ENCODE results near the gene TGFBI.

TGFBI gene

GRCh38 chr5:135986891-135987401, 41.8 kb upstream of the TGFBI start:
- H3K4me3 ChIP-seq (ENCODE audit: low read length): no peak overlapping the region
- no peak for TF ChIP-seq CTCF (conservative IDR thresholded peaks at IDR 0.05; ENCODE audit: low read depth, low read length)
- peak; percentile 52 for DNase-seq (ENCODE audit: low read depth)

DNA sequence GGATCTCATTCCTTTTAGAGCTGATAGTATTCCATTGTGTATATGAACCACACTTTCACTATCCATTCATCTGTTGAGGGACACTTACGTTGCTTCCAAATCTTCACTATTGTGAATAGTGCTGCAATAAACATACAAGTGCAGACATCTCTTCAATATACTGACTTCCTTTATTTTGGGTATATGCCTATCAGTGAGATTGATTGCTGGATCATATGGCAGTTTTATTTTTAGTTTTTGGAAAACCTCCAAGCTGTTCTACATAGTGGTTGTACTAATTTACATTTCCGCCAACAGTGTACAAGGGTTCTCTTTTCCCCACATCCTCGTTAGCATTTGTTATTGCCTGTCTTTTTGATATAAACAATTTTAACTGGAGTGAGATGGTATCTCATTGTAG, 40.2 kb upstream of the TGFBI start:
- no peak for TF ChIP-seq CTCF (conservative IDR thresholded peaks at IDR 0.05; ENCODE audit: low read depth, low read length)
- DNase-seq (ENCODE audit: low read depth): no peak
- no peak overlapping the region for H3K4me3 ChIP-seq (ENCODE audit: low read length)

GRCh38 chr5:135989686-135990085, 39.1 kb upstream of the TGFBI start:
- DNase-seq (ENCODE audit: low read depth): no peak
- no peak overlapping the region for H3K4me3 ChIP-seq (ENCODE audit: low read length)
- TF ChIP-seq CTCF (conservative IDR thresholded peaks at IDR 0.05; ENCODE audit: low read depth, low read length): no peak

DNA sequence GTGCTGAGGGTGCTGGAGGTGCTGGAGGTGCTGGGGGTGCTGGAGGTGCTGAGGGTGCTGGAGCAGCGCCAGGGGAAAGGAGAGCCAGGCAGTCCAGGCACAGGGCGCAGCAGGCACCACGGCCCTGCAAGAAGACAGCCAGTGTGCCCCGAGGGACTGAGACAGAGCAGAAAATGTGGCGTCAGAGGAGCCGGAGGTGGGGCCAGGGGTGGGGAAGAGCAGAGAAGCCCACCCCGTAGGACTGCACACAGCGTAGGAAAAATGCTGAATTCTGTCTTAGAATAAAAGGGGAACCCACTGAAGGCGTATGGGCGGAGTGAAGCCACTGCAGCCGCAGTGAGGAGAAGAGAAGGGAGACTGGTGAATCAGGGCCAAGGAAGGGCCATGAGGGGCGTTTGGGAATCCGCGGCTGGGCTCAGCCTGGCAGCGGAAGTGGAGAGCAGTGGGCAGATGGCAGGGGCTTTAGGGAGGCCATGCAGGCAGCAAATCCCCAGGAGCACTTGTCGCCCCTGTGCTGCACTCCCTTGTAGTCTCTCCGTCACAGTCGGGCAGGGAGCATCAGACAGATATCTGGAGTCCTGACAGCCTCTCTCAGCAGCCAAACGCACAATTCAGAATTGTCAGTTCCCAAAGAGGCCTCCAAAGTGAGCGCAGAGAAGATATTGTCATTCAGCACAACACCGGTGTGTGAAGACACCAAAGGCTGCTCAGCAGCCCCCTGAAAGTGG, 38.1 kb upstream of the TGFBI start:
- no peak for DNase-seq (ENCODE audit: low read depth)
- no peak for TF ChIP-seq CTCF (conservative IDR thresholded peaks at IDR 0.05; ENCODE audit: low read depth, low read length)
- H3K4me3 ChIP-seq (ENCODE audit: low read length): no peak overlapping the region

DNA sequence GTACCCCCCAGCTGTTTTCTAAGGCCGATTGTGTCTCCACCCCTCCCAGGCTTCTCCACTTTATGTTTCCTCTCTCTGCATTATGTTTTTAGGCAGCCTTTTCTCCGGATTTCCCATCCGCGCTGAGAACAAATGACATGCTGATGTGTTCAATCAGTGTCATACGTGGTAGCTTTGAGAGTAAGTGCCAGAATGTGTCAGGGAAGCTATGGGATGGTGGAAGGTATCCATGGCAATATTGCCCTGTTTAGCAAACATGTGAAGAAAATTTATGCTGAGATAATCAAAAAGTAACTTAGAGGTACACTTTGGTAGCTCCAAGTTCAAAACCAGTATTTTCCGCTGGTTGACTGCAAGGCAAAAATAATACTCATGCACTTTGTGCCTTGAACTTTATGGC, 37.4 kb upstream of the TGFBI start:
- DNase-seq (ENCODE audit: low read depth): no peak
- TF ChIP-seq CTCF (conservative IDR thresholded peaks at IDR 0.05; ENCODE audit: low read depth, low read length): no peak
- no peak overlapping the region for H3K4me3 ChIP-seq (ENCODE audit: low read length)

DNA sequence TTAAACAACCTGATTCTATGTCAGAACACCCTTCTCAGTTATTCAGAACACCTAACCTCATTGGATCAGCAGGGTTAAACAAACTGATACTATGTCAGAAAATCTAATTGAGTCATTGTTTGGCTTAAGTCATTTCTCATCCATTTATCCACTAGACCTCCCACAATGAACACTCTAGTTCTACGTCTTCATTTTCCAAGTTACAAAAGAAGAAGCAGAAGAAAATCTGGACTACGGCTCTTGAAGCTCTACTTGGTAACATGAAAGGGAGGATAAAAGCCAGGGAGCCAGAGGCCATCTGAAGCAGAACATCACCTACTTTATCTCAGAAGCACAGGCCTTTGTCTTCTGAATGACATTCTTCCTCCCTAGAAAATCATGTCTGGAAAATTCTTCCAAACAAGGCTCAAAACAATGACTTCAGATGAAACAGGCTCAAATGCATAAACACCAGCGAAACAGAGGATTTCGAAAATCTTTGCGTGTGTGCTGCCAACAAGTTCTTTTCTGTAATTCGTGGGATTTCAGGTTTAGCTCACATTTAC, 35.4 kb upstream of the TGFBI start:
- H3K4me3 ChIP-seq (ENCODE audit: low read length): no peak overlapping the region
- no peak for TF ChIP-seq CTCF (conservative IDR thresholded peaks at IDR 0.05; ENCODE audit: low read depth, low read length)
- DNase-seq (ENCODE audit: low read depth): no peak
